ENCODE measurements around the gene CD58.
"Not testable (repeated sequence)": the region's sequence is repeated elsewhere in the genome, so short reads cannot be mapped to it uniquely, and the experiment has no call there.

Gene CD58

GRCh38 chr1:116591951-116592605 lies 21.3 kb upstream of the CD58 start:
- not testable (repeated sequence) for DNase-seq

DNA sequence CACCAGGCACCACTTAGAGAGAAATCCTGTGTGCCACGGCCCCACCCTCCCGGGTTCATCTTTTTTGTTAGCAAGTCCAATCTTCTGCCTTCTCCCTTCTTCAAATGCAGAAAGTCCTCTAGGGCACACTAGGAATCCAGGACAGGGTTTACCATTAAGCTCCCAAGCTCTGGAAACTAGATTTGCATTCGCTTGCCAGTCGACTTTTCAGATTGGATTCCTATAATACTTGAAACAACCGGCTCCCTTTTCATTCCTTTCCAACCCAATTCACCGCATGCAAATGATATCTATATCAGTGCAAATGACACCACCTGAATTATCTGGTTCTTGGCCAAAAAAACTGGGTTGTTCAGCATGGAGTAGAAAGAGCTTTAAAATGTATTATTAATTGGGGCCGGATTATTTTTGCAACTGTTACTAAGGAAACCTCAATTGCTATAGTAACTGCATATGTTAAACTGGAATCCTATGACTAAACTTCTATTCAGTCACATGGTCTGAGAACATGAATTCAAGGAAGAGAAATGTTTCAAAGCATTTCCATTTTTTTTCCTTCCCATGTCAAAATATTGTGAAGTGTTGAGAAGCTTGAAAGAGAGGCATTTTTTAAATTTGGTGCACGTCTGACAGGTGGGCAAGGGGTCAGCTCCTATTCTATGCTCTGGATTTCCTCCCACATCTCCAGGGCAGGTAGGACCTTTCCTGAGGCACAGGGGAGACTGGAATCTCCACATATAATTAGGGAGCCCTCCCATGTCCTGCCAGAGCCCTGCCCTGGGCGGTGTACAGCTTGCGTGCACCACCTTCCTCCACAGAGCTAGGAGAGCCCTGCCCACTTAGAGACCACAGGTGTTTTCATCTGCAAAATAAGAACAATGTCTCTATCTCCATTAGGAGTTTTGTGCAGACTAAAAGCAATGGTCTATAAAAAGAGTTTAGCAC lies 20.5 kb upstream of the CD58 start:
- DNase-seq = not testable (repeated sequence)

DNA sequence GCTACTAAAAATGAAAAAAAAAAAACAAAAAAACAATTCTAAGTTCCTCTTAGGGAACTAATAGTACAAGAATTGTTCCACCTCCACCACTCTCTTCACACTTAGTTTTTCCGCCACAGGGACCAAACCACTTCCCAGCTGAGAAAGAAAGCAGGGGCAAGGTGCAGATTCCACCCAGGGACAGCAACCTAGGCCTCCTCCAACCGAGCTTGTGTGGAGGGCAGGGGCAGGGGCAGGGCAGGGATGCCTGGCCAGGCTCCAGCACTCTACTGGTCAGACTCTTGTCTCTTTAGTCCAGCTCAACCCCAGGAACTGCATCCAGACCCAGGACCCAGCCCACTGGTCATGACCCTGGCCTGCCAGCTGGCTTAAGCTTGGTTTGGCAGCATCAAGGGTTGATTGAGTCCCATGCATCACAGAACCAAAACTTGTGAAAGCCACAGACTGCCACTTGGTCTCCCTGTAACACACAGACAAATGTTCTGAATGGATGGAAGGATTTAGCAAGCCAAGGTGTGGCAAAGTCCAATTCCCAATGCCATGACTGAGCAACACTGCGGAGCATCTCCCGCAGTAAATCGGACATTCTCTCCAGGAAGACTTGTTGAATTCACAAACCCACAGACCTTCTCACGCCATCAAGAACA lies 19.7 kb upstream of the CD58 start:
- DNase-seq = not testable (repeated sequence)

DNA sequence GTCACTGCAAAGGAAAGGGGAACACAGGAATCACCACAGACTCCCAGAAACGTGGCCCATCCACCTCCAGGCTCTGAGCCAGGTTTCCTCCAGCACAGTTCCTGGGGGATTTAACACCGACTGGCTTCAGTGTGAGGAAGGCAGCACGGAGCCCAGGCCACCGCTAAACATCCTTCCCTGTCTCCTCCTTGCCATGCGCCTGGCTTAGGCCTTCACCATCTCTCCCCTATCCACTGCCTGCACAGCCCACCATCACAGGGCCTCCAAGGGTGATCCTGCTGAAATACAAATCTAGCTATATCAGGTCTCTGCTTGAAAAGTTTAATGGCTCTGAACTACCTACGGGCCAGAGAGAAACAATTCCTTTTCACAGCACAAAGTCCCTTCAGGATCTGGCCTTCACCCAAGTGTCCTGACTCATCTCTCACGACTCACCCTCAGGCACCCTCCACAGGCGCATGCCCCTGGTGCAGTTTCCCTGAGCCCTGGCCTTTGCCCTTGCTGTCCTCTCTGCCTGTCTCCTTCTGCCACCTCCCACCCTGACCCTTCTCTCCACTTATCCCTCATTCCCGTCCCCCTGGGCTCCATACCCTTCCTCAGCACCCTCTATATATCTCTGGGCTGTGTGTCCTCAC lies 18.4 kb upstream of the CD58 start:
- not testable (repeated sequence) for DNase-seq

GRCh38 chr1:116587501-116588227 lies 16.8 kb upstream of the CD58 start:
- DNase-seq = no peak

DNA sequence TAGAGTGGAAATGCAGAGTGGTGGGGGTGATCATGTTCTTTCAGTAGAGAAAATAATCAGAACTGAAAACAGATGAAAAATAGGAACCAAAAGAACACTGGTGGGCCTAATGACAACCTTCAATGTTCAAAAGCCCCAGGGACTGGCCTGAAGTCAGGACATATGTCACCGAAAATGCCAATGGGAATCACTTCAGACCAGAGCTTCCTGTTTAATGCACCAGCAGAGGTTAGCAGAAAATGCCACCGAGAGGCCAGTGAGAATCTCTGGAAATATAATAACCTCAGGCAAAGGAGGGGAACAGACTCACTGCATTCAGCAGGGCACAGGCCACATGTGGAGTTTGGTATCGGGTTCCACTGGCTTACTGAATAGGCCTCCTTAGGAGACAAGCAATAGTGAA lies 15.9 kb upstream of the CD58 start:
- no peak for DNase-seq

GRCh38 chr1:116585886-116586285 lies 15.1 kb upstream of the CD58 start:
- no peak for DNase-seq

DNA sequence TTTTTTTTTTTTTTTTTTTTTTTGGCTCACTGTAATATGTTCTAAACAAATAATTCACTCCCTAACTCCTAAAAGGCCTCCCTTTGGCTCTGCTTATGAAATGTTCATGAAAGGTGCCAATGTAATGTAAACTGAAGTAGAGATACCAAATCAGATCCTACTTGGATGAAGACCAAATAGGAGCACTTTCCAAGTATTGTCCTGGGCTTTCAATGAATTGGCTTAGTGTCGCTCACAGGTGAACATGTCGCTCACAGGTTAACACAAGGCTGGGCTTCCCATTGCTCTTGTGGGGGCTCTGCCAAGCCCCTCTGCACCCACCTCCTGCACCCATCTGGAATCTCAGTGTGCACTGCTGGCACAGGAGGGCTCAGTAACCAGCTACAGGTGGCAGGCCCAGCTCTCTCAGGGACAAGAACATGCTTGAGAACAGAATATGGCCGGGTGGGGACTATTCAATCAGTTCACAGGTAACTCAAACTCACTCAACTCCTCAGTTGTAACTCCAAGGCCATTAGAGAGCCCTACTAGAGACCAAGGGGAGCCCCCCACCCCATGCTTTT lies 10.6 kb upstream of the CD58 start:
- DNase-seq = no peak

- no peak for DNase-seq
Measured at GRCh38 chr1:116580446-116581322, 9.9 kb upstream of the CD58 start.

GRCh38 chr1:116579259-116579875 lies 8.5 kb upstream of the CD58 start:
- DNase-seq = no peak

DNA sequence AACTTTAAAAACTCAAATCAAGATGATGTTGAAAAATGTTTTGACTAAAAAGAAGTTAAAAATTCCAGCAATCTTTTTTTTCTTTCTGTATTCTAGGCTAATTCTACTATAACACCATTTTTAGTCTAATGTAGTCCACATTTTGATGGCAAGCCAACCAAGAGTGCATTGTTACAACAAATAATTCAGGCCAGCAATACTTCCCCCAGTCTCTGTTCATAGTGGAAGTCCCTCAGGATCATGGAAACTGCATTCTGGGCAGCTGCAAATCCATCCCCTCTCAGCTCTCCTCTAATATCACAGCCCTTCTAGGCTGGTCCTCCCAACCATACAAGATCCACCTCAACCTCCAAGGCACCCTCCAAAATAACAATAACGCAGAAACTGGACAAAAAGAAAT lies 7.8 kb upstream of the CD58 start:
- DNase-seq = no peak

DNA sequence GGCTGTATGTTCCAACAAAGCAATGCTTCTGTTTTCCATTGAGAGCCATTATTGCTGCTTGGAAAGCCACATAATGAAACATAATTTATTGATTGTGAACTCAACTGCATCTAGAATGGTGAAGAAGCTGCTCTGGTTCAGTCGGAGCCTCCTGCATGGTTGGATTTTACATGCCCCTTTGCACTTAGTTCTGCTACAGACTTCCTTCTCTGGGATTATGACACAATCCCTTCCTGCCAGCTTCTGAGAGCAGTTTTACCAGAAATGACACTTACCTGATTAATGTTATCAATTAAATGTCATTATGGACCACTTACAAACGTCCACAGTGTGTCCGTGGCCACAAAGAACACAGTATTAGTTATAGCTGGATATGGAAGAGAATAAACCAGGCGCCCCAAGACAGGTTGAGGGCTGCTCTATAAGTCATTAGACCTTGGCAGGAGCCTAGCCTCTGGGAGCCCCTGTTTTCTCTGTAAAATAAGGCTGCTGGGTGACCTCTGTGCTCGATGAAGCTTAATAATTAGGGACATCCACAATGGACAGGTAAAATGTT lies 7.0 kb upstream of the CD58 start:
- no peak for DNase-seq

DNA sequence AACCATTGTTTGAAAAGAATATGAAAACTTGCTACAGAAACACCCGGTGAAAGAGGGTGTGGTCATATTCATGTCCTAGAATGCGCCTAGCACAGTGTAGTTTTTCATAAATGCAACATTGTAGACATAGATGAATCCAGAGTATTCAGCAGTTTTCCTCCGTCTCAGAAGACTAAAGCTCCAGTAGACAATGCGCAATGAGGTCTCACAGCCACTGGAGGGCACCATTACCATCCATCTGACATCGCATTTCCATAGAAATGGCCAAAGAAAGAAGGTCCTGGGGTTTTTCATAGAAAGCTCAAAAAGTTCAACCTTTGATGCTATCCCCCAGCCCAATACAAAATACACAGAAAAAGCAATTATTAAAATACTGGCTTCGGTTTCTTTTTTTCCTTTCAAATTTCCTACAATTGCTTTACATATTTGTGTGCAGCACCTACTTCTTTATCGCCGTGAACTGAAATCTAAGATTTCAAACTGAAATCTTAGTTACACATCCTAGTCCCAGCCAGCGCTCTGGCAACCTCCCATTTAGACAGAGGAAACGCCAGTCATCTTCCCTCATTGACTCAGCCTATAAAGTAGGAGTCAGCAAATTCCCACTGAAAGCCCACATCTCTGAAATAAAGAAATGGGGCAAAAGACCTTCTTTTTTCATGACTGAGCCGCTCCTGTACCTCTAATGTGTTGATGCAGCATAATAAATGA lies 3.9 kb upstream of the CD58 start:
- peak; percentile 36 for DNase-seq

DNA sequence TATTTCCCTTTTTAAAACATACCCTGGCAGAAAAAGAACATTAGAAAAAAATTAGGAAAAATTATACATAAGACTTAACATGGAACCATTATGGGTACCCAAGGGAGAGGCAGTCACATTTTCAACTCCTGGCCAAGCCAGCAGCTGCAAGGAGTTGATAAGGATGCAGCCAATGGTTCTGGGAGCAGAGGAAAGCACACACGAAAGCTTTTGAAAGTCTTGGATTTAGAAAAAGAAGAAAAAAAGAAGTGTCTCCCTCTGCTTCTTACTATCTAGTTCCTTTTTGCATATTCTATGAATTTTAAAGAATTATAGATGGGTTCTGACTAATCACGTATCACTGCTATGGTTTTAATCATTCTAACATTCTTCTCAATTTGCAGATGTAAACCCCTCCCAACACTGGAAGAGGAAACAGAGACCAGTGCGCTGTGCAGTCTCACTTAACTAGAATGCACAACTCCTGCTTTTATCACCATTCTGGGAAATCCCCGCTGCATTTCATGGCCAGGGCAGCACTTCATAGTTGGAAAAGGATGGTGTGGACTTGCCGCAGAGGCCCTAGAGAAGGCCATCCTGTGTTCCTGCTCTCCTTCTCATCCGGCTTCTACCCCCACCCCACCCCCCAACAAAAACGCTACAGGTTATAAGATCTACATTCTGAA lies 2.7 kb upstream of the CD58 start:
- no peak for DNase-seq

GRCh38 chr1:116572771-116573430 lies 2.1 kb upstream of the CD58 start:
- no peak for DNase-seq

DNA sequence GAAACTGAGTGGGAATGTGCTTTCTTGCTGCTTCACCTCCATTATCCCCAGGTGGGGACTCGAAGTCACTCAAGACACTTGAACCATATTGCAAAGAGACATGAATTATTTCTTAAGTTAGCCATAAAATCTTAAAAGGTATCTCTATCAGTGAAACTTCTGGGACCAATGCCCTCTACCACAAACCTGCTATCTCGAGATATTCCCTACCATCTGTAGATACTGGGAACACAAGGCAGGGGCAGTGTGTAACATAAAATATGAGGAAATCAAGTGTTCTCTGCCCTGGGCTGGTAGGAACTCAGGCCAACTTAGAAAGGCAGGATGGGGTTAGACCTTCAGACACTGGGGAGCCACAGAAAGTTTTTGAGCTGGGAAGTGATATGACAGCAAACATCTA lies 1.3 kb upstream of the CD58 start:
- no peak for DNase-seq

- DNase-seq = no peak
Measured at GRCh38 chr1:116571215-116571919, 541 bp upstream of the CD58 start.

Measured in T-helper 9 cell (primary cell).